NT2/D1 (cell line): ENCODE data around the gene CDH24.

Source experiments
- YY1 ChIP-seq: IDR thresholded peaks from 2 replicates; pipeline ENCODE4 v1.6.1; 2011; ENCODE audit not compliant: insufficient read length, insufficient read depth
- ZNF274 ChIP-seq: IDR thresholded peaks from 2 replicates; pipeline ENCODE4 v1.6.1; 2011; ENCODE audit warnings: mild to moderate bottlenecking, low read depth, low read length

DNA sequence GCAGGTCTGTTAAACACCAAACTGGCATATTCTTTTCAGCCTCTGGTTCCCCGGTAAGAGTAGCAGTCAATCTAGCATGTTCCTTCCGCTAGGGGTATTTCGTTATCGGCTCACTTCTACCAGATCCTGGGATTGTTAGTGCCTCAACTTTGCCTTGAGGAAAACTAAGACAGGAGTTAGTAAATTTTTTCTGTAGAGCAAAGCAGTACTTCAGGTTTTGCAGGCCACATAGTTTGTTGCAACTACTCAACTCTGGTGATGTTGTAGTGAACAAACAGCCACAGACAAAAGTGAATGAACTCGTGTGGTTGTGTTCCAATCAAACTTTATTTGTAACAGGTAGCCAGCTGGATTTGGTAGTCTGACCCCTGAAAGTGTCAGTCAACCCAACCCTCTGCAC lies 6.3 kb upstream of the CDH24 start:
- TF ChIP-seq ZNF274, result no peak
- no peak for TF ChIP-seq YY1
